GM23338 (cell line): Measurements from ENCODE around the gene APBB1.

Experiments used
- CREB1 ChIP-seq: fragments of 250-450 bp; sonication (Bioruptor Pico); IDR thresholded peaks from 2 replicates; pipeline ENCODE4 v1.5.0; 2020; ENCODE audit warnings: low read depth, mild to moderate bottlenecking, moderate library complexity
- EZH2 ChIP-seq: fragments of 200-600 bp; sonication (generic); IDR thresholded peaks from one replicate; pipeline ENCODE4 v1.8.0; 2017; ENCODE audit warnings: antibody characterized with exemption, mild to moderate bottlenecking, low read depth; ENCODE audit not compliant: unreplicated experiment
- JUNB ChIP-seq: IDR thresholded peaks from one replicate; pipeline ENCODE4 v1.6.1; 2016; ENCODE audit warnings: antibody characterized with exemption; ENCODE audit not compliant: unreplicated experiment
- TF ChIP-seq, protein P1 (sequence below), 2 experiments: fragments of 200-600 bp in 1 of 2; sonication (generic) in 1 of 2; conservative IDR thresholded peaks; 2 replicates each; pipeline versions ENCODE4 v1.5.1 to v1.6.1; 2016 to 2017; ENCODE audit warnings: antibody characterized with exemption in 2 of 2, low read depth in 2 of 2, mild to moderate bottlenecking in 2 of 2, moderate library complexity in 1 of 2
- TF ChIP-seq, protein P2 (sequence below): IDR thresholded peaks from one replicate; pipeline ENCODE4 v1.6.1; 2018; ENCODE audit warnings: antibody characterized with exemption; ENCODE audit not compliant: unreplicated experiment

DNA sequence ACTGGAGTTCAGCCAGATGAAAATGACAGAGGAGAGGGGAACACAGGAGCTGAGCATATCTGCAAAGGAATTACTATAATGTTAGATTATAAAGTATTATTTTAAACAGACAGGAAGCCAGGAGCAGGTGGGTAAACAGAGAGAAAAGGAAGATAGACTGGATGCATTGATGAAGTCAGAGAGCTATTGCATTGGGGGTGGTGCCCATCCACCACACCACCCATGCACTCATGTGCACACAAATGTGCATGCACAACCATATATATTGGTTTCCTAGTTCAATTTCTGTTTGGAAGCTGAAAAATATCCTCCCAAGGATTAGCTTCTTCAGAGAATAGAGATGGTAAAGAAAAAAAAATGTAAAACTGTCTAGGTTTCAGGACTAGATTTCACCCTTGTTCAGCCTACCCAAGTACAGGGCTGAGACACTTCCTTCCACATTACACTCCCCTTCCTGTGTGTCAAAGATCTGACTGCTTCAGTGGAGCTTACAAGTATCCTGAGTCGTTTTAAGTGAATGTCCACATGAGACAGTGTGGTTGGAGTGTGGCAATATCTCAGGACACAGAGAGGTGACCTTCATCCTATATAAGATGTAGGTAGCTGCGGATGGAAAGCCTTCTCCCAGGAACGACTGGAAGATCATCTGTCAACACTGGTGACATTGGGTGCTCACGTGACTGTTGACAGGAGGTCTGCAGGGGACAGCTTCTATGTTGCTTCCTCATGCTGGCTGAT is 40.8 kb downstream of the APBB1 start:
- TF ChIP-seq, protein P1, sequence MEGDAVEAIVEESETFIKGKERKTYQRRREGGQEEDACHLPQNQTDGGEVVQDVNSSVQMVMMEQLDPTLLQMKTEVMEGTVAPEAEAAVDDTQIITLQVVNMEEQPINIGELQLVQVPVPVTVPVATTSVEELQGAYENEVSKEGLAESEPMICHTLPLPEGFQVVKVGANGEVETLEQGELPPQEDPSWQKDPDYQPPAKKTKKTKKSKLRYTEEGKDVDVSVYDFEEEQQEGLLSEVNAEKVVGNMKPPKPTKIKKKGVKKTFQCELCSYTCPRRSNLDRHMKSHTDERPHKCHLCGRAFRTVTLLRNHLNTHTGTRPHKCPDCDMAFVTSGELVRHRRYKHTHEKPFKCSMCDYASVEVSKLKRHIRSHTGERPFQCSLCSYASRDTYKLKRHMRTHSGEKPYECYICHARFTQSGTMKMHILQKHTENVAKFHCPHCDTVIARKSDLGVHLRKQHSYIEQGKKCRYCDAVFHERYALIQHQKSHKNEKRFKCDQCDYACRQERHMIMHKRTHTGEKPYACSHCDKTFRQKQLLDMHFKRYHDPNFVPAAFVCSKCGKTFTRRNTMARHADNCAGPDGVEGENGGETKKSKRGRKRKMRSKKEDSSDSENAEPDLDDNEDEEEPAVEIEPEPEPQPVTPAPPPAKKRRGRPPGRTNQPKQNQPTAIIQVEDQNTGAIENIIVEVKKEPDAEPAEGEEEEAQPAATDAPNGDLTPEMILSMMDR (conservative IDR thresholded peaks at IDR 0.05; ENCODE audit: low read depth in 2 of 2), result no peak
- TF ChIP-seq CREB1, result no peak
- no peak for TF ChIP-seq JUNB
- TF ChIP-seq EZH2, result no peak
- TF ChIP-seq, protein P2, sequence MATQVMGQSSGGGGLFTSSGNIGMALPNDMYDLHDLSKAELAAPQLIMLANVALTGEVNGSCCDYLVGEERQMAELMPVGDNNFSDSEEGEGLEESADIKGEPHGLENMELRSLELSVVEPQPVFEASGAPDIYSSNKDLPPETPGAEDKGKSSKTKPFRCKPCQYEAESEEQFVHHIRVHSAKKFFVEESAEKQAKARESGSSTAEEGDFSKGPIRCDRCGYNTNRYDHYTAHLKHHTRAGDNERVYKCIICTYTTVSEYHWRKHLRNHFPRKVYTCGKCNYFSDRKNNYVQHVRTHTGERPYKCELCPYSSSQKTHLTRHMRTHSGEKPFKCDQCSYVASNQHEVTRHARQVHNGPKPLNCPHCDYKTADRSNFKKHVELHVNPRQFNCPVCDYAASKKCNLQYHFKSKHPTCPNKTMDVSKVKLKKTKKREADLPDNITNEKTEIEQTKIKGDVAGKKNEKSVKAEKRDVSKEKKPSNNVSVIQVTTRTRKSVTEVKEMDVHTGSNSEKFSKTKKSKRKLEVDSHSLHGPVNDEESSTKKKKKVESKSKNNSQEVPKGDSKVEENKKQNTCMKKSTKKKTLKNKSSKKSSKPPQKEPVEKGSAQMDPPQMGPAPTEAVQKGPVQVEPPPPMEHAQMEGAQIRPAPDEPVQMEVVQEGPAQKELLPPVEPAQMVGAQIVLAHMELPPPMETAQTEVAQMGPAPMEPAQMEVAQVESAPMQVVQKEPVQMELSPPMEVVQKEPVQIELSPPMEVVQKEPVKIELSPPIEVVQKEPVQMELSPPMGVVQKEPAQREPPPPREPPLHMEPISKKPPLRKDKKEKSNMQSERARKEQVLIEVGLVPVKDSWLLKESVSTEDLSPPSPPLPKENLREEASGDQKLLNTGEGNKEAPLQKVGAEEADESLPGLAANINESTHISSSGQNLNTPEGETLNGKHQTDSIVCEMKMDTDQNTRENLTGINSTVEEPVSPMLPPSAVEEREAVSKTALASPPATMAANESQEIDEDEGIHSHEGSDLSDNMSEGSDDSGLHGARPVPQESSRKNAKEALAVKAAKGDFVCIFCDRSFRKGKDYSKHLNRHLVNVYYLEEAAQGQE, result no peak
